Stimulated activated CD8-positive, alpha-beta memory T cell treated with anti-CD3 and anti-CD28 coated beads, Interleukin-12 subunit alpha, Interleukin-12 subunit beta, amount 100 ng/mL, for 24 hours (primary cell): ENCODE results near the gene PHF8.

Experiments used
- DNase-seq: peaks from one replicate; pipeline ENCODE4 v3.0.0-alpha.2; 2020; ENCODE audit errors: extremely low read depth

PHF8 gene

GRCh38 chrX:54044126-54044876 lies at the start of gene PHF8:
TSS of gene PHF8 (minus strand) at chrX:54044473. CDS start at chrX:54042728, 1,745 bp downstream.
- peak; percentile 84 for DNase-seq

GRCh38 chrX:54093571-54093970 lies 49.3 kb upstream of the PHF8 start:
- DNase-seq, result no peak

GRCh38 chrX:54093159-54093558 lies 48.9 kb upstream of the PHF8 start:
- DNase-seq, result no peak

- no peak for DNase-seq
Observed at GRCh38 chrX:54090880-54091279, 46.6 kb upstream of the PHF8 start.

- no peak for DNase-seq
Observed at GRCh38 chrX:54089191-54089590, 44.9 kb upstream of the PHF8 start.

- DNase-seq, result no peak
Observed at GRCh38 chrX:54087661-54088060, 43.4 kb upstream of the PHF8 start.

- DNase-seq, result no peak
Observed at GRCh38 chrX:54085666-54086065, 41.4 kb upstream of the PHF8 start.

DNA sequence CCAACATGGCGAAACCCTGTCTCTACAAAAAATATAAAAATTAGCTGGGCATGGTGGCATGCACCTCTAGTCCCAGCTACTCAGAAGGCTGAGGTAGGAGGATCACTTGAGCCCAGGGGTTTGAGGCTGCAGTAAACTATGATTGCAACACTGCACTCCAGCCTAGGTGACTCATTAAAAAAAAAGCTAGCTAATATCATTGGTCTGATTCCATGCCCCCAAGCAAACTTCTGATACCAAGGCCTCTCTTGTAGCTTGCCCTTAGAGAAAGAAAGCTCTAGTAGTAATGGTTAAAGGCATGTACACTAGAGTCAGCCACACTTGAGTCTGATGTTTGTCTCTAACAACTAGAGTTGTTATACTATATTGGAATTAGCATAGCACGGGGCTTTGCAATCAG lies 32.6 kb upstream of the PHF8 start:
- no peak for DNase-seq

- DNase-seq, result no peak
Observed at GRCh38 chrX:54074826-54075225, 30.6 kb upstream of the PHF8 start.

DNA sequence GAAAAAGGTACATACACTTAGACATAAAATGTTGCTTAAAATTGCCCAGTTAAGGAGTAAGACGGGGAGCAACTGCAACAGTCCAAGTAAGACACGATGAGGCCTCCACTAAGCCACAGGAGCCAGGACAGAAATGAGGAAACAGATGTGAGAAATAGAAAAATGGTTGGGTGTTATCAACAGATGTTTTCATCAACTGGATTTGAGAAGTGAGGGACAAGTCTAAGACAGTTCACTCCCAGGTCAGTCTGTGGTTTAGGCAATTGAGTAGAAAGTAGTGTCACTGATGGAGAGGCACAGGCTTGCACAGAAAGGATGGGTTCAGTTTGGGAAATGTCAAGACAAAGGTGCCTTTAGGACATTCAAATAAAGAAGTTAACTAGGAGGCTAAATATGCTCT lies 23.5 kb upstream of the PHF8 start:
- no peak for DNase-seq

DNA sequence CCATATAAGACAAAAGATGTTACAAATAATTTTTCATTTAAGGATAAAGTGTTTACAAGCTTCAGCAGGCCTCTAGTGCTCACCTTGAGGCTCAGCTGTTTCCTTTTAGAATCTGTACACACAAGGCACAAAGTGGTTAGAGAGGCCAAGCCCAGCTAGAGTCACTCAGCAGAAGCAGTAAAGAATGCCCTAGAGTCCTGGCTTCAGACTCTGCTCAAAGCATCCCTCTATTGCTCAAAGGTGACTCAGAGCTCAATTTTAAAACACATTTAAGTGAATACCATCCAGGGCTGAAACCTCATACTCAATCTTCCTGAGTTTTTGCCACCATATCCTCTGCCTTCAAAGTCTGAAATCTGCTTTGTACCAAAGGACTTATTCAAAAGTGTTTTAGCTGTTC lies 22.6 kb upstream of the PHF8 start:
- DNase-seq, result no peak

GRCh38 chrX:54064564-54064963 lies 20.3 kb upstream of the PHF8 start:
- DNase-seq, result no peak

- no peak for DNase-seq
Observed at GRCh38 chrX:54063361-54063760, 19.1 kb upstream of the PHF8 start.

GRCh38 chrX:54049801-54050200 lies 5.5 kb upstream of the PHF8 start:
- no peak for DNase-seq

DNA sequence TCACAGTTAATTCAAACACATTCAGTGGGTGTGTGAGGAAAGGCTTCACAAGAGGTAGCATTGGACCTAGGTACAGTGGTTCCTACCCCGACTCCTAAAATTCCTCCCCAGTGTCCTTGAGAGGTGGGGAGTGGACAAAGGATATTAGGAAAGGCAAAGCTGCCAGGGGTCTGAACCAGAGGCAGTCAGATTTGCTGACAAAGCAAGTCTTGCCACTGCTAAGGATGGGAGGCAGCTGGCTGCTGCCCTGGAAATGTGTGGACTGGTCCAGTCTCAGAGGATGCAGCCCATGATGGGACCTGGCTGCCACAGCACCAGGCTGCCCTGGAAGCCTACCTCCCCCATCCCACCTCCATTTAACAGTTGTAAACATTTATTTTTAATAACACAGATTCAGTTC lies 4.1 kb upstream of the PHF8 start:
- DNase-seq, result no peak

- no peak for DNase-seq
Observed at GRCh38 chrX:54045563-54046228, 1.4 kb upstream of the PHF8 start.

DNA sequence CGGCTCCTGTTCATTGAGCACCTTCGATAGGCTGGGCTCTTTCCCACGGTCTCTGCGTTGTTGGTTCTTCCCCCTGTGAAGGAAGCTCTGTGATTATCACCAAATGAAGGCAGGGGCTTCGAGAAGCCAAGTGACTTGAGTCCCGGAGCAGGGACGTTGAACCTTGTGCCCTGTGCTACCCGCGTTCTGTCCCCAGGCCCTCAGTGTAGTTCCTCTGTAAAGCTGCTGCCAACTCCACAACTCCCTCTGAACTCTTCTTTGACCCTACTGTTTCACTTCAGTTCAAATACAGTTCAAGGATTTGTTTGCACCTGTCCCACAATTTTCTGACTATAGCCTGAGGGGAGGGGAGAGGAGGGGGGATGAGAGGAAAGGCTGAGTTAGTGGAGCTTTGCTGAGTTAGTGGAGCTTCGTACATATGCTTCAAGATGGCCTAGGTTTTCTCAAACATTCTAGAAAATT lies 635 bp upstream of the PHF8 start:
- no peak for DNase-seq

DNA sequence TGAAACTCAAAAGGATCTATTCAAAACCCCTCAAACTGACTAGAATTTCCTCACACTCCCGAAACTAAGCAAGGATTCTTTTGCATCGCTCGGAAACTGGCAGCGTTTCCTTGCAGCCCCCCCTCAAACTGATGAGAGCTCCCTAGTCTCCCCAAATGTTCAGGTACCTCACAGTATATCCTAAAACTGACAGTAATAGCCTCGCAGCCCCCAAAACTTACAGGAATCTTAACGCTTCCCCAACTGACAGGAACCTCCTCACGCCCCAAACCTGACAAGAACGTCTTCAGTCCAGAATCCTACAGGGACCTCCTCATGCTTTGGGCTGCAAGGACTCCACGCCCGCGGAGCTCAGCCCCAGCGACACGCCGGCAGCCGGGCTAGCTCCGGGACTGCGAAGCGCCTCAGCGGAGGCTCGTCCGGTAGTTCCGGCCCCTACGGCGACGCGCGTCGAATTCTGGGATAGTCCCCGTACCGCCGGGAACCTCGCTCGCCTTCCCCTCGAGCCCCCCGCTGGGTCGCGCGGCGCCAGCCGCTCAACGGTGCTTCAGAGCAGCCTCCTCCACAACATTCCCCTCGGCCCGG lies 640 bp downstream of the PHF8 start:
- DNase-seq, result no peak

GRCh38 chrX:54043056-54043455 lies 1.2 kb downstream of the PHF8 start:
- DNase-seq, result no peak

GRCh38 chrX:54042609-54043021 lies 1.7 kb downstream of the PHF8 start:
- no peak for DNase-seq

DNA sequence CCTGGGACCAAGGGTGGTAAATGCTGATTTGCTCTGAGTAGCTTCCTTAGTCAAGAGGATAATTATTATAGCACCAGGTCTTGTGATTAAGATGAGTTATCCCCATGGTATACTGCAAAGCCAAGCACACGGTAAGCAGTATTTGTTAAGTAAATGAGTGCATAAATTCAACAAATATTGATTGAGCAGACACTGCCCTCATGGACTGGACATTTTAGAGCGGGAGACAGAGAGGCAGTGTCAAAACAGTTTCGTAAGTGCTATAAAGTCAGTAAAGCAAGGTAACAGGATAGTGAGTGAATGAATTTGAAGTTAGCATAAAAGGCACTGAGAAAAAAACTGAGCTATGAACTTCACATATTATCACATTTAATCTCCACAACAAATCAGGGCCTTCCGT lies 13.9 kb downstream of the PHF8 start:
- no peak for DNase-seq

DNA sequence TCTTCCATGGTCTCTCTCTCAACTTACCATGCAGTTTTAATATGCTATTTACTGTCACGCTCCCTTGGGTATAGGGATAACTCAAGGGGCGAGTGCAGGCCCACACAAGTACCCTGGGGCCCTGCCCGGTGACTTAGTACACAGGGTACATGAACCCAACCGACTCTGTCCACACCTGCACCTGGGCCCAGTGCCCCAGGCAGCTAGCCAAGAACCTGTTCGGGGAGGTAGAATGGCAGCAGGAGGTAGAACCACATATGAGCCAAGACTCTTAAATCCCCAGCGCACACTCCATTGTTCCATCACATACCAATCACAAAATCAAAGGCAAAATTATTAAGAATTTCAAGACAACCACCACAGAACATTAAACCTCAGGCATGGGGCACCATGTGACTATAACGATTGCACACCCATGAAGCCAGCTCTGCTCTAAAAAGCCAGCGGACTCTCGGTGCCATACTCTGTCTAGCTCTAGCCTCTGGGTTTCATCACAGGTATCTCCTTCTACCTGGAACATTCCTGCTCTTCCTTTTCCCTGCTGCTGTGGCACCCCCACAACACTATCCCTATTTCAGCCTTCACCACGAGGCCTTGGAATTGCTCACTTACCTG lies 14.6 kb downstream of the PHF8 start:
- no peak for DNase-seq

DNA sequence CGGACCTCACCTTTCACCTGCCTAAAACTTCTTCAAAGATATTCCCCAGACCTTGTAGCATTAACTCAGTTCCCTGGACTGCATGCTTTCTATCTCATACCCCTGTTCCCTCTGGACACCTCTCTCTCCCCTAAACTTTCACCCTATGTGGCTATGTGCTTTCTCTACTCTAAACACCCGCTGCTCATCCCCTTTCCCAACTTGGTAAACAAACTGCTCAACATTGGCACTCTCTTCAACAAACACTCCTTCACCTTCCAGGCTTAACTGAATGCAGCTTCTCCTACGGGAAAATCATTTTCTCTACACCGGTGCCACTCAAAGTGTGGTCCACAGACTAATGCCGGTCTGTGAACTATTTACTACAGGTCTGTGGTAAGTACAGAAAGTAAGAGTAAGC lies 19.9 kb downstream of the PHF8 start:
- DNase-seq, result no peak
